G401.6 (cell line): ENCODE data around the gene BRSK2.

Experiments
- FAIRE-seq: peaks from 2 replicates; lab custom pipeline; 2012; peaks lifted over from hg19 to GRCh38; lab: Jason Lieb, UNC

The BRSK2 gene

DNA sequence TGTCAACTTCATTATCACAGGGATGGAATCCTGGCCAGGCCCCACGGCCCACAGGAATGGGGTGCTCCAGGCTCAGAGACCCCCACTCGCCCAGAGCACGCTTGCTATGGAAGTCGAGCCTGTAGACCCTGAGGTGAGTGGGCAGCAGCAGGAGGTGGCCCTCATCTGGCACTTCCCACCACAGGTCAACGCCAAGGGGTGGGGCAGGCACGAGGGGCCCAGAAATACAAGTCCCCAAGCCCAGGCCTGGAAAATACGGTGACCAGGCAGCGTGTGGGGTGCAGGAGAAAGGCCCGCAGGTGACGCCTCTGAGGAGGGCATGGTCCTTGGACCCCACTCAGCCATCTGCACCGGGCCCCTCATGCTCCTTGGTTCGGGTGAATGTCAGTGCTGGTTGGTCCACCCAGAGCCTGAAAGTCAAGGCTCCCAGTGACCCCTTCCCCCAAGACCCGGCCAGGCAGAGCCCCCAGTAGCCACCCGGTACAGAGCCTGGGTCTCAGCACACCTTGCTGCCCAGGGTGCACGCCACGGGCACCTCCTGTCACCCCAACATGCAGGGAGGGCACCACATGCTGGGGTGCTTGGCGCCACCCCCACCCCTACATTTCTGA lies 94.4 kb downstream of the BRSK2 start:
- no peak for FAIRE-seq

DNA sequence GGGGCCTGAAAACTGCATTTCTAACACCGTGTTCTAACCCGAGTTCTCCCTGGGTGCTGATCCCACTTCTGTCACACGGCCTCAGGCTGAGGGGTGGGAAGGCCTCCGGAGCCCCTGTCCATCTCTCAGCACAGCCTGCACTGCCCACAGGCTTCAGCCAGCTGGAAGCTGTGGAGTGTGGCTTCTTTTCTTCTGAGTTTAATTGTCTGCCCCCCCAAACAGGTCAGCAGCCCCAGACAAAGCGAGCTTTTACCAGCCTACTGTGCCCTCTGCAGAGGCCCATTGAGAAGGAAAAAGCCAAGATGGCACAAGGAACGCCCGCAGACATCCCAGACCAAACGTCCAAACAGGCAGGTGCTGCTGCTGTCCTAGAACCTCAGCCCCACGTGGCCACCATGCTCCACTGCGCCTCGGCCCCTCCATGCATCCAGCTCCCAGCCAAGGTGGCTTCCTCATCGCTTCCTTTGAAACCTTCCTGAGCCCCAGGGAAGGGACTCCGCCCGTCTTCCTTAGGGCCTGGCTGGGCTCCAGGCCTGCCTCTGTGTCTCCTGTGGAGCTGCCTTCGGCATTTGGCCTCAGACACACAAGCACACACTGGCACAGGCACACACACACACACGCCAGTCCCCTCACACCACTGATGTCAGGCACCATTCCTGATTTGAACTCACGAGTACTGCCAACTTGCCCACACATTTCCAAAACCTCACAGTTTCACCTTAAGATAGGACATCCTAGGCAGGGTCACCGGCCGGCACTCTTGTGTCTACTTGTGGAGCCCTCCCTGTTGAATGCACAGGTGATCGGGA lies 95.2 kb downstream of the BRSK2 start:
- FAIRE-seq = no peak

DNA sequence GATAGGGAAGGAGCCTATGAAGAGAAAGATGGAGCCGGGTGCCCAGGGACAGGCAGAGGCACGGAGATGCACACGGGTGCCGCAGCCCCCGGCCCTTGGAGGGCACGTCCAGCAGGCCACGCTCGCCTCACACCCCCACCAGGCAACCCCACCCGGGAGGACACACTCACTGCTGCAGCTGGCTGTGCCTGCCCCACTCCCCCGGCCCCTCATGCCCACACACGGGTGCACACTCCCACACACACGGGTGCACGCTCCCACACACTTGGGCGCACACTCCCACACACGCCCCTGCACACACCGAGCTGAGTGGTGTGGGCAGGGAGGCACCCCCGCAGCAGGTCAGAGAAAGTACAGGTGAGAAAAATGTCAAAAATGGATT lies 95.8 kb downstream of the BRSK2 start:
- FAIRE-seq = no peak

DNA sequence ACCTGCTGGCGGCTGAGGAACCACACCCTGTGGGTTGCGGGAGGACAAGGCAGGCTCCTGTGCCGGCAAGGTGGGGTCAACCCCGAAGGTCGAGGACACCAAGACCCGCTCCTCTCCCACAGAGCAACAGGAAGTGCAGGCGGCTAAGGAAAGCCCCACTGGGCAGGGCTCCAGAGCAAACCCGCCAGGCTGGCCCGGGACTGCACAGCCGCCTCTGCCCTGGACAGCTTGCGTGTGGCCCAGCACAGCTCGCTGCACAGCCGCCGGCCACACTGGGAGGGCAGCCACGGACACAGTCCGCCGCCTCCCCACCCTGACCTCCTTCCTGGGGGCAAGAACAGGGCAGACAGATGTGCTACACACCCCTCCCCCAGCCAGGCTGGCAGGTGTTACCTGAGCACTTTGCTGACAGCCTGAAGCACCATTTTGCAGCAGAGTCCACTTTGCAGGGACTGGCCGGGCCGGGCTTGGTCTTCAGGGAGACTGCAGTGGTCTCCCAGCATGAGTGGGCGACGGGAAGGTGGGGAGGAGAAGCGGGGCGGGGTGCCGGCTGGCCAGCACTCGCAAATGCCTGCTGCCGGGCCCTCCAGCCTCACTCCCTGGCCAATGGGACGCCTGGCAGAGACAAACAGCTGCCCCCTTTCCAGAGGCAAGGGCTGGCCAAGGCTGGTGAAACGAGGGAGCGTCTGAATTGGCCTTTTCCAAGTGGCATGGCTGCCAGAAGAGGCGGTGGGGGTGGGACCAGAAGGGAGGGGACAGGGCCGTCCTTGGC lies 96.5 kb downstream of the BRSK2 start, which contains the start of gene MOB2:
MOB2 (minus strand) TSS at position 726 of the 772 bp plus-strand sequence; CDS start at position 503, 223 bp downstream.
- no peak for FAIRE-seq

DNA sequence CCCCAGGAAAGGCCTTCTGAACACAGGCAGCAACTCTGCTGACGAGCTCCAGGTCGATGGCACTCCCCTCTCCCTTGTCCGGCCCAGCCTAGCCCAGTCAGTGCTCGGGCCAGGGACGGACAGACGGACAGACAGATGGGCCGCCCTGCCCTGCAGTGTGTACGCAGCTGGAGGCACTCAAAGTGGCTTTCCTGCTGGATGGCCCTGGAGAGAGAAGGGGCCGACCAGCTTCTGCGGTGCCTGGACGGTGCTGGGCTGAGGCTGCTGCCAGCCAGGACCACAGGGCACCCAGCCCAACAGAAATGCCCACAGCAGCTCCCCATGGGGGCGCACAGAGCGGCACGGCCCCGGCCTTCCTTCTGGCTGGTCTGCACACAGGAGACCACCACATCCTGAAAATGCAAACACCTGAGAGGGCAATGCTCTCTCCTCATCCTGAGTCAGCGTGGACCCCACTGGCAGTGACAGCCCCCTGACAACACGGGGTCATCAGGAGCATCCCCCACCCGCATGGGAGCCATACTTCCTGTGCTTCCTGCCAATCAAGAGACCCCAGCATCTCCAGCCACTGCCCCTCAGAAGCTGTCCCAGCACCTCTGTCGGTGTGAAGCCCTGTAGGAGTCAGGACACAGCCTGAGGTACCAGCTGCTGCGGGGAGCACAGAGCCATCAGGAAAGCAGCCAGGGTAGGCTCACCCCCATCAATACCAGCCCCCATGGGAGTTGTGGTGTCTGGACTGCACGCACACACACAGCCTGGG lies 97.5 kb downstream of the BRSK2 start:
- no peak for FAIRE-seq

DNA sequence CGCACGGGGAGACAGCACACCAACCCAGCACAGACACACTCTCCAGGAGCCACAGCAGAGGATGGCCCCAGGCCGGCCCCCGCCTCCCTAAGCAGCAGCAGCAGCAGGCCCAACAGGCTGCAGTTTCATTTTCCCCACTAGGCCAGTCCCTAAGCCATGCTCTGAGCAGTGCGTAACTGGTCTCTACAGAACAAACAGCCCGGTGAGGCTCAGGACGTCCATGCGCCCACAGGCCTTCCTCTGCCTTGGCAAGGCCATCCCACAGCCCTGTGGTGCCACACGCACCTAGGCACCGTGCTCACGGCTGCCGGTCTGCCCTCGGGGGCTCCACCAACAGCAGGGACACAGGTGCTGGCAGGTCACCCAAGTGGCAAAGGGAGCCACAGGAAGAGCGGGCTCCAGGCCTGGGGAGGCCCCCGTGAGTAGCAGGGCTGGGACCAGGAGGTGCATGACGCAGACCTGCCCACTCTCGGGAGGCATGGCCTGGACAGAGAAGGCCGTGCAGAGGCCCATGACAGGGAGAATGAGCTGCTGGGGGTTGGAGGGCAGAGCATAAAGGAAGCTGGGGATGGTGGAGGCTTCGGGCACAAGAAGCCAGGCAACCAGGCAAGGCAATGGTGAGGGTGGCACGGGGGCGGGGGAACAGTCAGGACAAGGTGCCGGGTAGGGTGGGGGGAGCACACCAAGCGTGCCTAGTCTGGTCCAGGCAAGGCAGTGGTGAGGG lies 98.3 kb downstream of the BRSK2 start:
- no peak for FAIRE-seq

DNA sequence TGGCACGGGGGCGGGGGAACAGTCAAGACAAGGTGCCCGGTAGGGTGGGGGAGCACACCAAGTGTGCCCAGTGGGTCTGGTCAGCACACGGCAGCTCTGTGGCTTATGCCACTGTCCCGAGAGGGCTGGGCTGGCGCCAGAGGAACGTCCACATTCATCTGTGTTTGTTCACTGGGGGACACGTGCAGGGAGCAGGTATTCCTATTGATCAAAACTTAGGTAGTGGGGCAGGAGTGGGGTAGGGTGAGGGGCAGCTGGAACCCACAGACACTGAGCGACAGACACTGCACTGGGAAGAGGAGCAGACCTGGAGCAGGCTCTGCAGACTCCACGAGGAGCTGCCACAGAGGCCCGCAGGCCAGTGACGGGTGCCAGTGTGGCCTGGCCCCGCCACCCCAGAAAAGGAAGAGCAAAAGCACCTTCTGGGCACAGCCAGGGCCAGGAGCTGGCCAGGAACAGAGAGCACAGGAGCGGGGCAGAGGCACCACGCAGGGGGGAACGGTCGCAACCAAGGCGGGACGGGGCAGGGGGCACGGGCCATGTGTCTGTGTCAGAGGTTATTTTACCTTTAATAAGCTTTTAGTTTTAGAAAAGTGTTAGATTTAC lies 98.9 kb downstream of the BRSK2 start:
- no peak for FAIRE-seq

DNA sequence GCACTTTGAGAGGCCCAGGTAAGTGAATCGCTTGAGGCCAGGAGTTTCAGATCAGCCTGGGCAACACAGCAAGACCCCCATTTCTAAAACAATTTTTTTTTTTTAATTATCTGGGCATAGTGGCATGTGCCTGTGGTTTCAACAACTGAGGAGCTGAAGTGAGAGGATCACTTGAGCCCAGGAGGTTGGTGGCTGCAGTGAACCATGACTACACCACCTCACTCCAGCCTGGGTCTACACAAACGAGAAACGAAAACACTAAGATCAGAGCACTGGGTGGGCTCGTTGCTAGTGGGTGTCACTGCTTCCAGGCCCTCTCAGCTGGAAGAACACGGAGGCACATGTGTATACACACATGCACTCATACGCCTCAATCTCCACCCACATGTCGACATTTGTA lies 100.9 kb downstream of the BRSK2 start:
- no peak for FAIRE-seq

DNA sequence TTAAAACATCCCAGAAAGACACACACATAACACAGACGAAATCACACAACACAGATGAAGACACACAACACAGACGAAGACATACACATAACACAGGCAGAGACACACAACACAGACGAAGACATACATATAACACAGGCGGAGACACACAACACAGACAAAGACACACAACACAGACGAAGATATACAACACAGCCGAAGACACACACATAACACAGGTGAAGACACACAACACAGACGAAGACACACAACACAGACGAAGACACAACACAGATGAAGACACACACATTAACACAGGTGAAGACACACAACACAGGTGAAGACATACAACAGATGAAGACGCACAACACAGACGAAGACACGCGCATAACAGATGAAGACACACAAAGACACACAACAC lies 101.6 kb downstream of the BRSK2 start:
- FAIRE-seq = no peak

DNA sequence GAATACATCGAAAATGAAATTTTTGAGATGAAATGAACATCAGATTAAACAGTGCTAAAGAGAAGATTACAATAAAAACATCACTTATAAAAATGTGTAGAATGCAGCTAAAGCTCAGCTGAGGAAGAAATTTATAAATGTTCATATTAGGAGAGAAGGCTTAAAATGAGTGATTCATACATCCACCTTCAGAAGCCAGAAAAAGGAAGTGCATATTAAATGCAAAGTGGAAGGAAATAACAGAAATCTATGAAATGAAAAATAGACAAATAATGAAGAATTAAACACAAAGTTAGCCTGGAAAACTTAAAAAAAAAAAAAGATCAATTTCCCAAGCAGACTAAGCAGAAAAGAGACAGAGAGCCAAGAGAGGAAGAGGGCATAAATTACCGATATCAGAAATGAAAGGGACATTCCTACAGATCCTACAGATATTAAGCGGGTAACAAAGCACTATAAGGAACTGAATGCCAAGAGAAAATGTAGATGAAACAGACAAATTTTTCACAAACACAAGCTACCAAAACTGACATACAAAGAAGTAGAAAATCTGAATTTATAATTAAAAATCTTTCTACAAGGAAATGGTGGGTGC lies 104.0 kb downstream of the BRSK2 start:
- no peak for FAIRE-seq

DNA sequence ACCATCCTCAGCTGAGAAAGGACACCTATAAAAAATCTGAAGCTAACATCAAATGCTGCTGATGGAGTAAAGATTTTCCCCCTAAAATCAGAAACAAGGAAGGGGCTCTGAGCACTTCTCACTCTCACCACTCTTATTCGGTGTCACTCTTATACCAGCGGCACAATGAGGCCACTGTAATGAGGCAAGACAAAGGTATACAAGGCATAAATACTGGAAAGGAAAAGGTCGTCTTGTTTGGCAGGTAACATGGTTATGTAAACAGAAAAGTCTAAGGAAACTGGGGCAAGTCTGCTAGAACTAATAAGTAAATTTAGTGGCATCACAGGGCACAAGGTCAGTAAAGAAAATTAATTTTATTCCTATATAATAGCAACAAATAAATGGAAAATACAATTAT lies 104.9 kb downstream of the BRSK2 start:
- no peak for FAIRE-seq

DNA sequence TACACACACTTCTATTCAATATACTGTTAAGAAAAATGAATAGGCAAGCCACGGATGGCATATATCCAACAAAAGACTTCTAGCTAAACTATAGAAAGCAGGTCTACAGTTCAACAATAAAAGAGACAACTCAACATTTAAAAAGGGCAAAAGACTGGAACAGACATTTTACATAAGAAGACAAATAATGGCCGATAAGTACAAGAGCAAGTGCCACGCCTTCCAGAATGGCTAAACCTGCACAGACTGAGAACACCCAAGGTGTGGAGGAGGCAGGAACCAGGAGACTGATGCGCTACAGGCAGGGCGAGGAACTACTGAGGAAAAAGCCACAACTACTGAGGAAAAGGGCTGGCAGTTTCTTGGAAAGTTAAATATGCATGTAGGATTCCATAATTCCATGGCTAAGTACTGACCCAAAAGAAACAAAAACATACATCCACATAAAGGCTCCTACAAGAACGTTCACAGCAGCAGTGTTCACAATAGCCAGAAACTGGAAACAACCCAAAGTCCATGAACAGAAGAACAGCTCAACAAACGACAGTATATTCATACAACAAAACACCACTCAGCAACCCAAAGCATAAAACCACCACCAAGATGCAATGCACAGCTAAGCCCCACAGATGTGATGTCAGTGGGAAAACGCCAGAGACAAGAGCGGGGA lies 106.5 kb downstream of the BRSK2 start:
- no peak for FAIRE-seq

DNA sequence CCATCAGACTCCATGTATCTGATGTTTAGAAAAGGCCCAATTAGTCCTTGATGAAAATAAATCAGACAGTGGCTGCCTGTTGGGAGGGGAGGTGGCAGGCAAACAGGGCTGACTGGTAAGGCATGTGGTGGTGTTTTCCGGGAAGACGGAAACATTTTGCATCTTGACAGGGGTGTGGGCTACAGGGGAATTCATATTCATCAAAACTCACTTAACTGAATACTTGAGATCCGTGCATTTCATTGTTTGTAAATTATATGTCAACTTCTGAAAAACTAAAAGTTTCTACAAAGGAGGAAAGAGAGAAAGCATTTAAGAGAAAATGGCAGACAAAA lies 107.0 kb downstream of the BRSK2 start:
- no peak for FAIRE-seq

DNA sequence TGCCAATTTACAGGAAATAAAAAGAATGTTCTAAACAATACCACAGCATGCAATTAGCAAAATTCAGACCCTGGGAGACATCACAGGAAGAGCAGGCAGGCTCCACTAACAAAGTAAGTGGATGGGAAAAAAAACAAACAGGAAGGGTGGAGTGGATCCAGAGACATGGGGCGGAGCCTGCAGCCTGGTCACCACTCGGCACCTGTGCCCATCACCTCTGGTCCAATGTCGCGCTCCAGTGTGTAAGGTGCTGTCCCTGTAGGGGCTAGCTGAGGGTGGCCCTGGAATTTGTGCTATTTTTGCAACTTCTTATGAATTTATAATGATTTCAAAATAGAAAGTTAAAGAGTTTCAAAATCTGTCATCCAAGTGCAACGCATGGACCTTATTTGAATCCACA lies 107.9 kb downstream of the BRSK2 start:
- no peak for FAIRE-seq

DNA sequence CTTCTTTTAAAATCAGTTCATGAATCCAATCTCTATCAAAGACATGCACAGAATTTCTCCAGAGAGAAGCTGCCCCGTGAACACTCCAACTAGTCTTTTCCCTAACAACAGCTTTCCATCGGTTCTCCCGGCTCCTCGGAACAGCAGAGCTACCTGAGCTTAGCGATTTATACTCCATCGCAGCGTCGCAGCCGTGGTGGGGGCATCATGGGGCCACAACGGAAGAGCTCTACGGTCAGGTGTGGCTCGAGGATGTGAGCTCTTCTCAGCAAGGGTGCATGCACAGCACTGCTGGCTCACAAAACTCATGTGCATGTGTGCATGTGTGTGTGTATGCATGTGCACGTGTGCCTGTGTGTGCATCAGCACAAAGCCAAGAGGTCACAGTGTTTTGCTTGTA lies 108.5 kb downstream of the BRSK2 start:
- FAIRE-seq = no peak

DNA sequence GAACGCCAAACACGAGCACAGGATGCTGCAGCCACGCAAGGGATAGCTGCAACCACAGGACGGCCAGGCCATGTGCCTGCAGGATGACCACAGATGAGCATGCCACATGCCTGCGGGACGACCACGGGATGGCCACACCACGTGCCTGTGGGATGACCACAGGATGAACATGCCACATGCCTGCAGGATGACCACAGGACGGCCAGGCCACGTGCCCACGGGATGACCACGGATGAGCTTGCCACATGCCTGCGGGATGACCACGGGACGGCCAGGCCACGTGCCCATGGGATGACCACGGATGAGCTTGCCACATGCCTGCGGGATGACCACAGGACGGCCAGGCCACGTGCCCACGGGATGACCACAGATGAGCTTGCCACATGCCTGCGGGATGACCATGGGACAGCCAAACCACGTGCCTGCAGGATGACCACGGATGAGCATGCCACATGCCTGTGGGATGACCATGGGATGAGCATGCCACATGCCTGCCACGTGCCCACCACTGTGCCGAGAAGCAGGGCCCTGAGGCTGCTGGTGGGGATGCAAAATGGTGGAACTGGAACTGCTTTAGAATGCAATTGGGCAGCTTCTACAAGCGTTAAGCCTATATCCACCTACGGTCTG lies 109.6 kb downstream of the BRSK2 start:
- FAIRE-seq = no peak

DNA sequence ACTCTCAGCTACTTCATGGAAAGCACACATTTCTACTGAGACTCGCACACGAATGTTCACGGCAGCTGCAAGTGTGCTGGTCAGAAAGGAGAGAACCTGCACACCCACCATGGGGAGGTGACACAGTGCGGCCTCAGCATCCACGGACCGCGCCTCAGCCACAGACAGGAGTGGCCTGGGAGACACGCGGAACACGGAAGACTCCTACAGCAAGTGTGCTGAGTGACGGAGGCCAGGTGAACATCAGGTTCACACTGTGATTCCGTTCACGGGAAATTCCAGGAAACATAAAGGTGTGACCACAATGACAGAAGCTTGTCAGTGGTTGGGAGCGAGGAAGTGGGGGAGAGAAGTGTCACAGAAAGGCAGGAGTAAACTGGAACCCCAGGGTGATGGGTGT lies 110.2 kb downstream of the BRSK2 start:
- no peak for FAIRE-seq

DNA sequence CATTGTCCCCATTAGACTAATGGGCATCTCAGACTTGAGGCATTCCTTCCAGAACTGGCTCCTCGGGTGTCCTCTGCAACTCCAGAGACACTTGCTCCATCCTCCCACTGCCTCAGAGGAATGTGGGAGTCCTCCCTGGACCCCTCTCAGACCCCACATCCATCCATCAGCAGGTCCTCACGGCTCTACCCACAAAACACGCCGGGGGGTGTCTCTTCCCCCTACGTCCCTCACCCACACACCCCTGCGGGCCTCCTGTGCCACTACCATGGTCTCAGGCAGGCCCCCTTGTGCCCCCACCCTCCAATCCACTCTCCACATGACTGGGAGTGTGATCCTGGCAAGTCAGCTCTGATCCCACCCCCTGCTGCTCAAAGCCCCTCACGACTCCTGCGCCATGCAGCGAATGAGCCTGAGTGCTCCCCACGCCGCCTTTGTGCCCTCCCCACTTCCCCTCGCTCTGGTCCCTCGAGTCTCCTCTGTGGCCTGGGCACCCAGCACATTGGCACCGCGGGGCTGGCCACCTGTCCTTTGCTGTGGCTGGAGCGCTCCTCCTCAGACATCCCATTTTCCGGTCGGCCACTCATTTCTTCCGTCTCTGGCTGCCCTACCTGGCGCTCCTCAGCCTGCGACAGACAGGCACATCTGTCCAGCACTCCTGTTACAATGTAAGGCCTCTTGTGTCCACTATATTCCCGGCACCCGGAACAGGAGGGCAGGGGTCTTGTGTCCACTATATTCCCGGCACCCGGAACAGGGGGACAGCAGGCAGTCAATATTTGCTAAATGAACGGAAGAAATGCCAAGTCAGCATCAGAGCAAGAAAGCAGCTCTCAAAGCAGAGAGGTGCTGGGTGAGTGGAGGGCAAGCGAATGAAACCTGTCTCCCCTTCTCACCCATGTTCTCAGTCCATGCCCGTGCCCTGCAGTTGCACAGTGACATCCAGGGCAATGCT lies 111.0 kb downstream of the BRSK2 start:
- FAIRE-seq = no peak
